Measurements from ENCODE around the gene KRT9. TPM values are rescaled to one million over a fixed set of nuclear protein-coding genes. Genes with fewer than 3 reads are reported as not detected.
"Not testable (repeated sequence)": the region's sequence is repeated elsewhere in the genome, so short reads cannot be mapped to it uniquely, and the experiment has no call there.

KRT9 gene
- total RNA-seq, 1 experiment from 2014 or later, result not detected

DNA sequence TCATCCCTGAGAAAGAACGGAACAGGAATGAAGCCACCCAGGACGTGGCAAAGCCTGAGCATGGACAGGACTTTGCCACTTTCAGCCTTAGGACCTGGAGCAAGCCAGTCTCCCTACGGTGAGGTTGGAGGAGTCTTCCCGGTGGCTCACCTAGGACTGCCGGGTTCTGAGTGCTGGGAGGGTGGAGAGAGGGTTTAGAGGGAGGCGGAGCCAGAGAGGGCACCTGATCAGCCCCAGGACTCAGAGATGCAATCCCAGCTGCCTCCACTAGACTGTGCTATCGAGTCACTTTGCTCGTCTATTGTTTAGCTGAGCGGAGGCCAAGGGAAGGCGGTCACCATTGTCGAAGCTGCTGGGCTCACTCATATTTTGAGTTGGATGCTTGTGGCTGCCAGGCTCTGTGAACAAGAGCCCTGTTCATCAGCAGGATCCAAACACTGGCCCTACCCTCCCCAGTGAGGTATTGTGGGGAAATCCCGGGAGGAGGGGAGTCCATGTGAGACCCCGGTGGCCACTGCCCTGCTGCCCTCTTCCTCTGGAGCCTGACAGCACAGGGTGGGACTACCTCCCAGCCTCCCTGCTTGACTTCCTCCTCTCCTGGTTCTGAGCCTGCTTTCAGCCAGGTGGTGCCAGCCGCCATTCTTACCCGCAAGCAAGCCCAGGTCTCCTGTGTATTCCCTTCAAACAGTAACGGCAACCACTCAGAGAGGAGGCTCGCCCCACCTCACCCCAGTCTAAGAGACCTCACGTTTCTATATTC, 7.8 kb upstream of the KRT9 start:
- peak; percentile 97 for DNase-seq (ENCODE audit: low spot score)

DNA sequence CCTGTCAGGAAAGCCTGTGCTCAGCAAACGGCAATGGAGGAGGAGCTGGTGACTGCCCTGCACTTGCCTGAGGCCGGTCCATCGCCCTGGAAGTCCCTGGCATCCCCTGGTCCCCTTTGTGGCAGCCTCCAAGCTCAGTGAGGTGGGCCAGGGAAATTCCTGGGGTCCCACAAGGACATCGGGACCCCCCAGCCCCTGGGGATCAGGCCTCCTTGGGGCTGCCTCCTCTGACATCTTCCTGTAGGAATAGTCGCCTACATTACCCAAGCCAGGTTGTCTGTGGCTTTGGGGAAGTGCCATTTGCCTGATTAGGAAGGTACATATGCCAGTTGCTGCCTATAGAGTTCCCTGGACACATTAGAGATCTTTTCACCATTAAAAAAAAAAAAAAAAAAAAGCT, 7.1 kb upstream of the KRT9 start:
- no peak for DNase-seq (ENCODE audit: low spot score)

DNA sequence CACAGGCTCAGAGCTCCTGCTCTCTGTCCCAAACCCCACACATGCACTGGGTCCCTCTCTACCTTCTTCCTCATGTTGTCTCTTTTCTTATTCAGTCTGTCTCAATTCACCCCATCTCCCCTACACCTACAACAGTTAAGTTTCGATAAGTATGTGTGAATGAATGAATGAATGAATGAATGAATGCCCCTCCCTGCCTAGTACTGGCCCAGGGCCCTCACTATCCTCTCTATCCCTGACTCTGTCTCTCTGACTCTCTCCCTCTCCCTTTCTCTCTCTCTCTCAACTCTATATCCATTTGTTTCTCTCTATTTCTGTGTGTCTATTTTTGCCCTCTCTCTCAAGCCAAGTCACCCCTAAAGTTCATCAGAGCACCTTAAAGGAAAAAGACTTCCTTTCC, 6.7 kb upstream of the KRT9 start:
- DNase-seq (ENCODE audit: low spot score), result no peak

DNA sequence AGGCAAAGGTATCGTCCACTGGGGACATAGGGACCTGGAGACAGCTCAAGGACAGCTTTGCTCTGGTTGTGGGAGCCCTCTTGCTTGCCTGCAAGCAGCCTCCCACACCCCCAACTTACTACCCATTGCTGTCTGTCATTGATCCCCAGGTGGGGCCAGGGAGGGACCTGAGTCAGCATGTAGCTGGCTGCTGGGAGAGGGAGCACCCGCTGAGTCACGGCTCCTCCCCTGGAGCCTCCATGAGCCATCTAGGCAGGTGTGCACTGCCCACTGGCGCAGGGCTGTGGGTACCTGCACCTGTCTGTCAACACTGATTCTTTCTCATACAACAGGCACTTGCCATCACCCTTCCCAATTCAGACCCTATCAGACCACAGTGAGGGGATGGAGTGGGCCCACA, 4.9 kb upstream of the KRT9 start:
- not testable (repeated sequence) for DNase-seq (ENCODE audit: low spot score)

DNA sequence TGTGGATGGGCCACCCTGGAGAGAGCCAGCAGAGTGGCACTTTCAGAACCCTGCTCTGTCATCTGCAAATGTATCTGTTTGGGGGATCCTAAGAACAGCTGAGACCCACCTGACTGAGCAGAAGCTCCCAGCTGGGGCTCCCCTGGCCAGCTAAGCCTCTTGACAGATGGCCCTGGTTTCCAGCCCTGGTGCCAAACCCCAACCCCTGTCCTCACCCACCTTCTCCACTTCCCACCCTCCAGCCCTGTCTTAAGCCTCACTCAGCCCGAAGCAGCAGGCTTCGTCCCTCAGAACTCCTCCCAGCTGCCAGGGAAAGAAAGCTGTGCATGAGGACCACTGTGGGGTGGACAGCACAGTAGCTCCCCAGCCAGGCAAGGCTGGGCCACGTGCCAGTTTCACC, 3.5 kb upstream of the KRT9 start:
- DNase-seq (ENCODE audit: low spot score), result no peak

DNA sequence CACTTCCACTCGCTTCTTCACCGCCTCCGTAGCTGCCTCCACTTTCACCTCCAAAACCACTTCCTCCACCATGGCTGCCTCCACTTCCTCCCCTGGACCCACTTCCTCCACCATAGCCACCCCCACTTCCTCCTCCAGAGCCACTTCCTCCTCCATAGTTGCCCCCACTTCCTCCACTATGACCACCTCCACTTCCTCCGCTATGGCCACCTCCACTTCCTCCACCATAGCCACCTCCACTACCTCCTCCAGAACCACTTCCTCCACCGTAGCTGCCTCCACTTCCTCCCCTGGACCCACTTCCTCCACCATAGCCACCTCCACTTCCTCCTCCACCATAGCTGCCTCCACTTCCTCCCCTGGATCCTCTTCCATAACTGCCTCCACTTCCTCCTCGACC, 4.5 kb downstream of the KRT9 start:
- no peak for DNase-seq (ENCODE audit: low spot score)

DNA sequence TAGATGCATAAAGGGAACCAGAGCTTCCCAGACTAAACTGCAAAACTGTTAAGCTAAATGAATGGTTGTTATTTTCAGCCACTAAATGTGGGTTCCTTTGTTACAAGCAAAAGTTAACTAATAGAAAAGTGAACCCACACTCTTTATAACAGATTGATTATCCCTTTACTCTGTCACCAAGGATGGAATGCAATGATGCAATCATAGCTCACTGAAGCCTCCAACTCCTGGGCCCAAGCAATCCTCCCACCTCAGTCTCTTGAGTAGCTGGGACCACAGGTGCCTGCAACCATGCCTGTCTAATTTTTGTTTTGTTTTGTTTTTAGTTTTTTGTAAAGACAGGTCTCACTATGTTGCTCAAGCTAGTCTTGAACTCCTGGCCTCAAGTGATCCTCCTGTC, 6.5 kb downstream of the KRT9 start:
- no peak for DNase-seq (ENCODE audit: low spot score)

DNA sequence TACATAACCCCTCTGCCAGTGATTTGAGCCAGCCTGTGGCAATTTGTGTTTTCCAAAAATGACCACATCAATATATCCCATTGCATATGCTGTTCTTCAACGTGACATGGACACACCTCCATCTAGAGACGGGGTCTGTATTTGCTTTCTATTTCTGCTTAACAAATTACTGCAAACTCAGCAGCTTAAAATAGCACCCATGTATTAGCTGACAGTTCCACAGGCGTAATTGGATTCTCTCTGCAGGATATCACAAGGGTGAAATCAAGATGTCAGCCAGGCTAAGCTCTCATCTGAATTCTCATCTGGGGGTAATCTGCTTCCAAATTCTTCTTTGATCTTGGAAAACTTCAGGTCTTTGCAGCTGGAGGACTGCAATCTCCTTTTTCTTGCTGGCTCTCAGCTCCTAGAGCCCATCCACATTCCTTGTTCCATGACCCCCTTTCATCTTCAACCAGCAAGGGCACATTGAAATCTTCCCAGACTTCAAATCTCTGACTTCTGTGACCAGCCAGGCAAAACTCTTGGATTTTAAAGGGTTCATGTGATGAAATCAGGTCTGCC, 8.2 kb downstream of the KRT9 start:
- no peak for DNase-seq (ENCODE audit: low spot score)

DNA sequence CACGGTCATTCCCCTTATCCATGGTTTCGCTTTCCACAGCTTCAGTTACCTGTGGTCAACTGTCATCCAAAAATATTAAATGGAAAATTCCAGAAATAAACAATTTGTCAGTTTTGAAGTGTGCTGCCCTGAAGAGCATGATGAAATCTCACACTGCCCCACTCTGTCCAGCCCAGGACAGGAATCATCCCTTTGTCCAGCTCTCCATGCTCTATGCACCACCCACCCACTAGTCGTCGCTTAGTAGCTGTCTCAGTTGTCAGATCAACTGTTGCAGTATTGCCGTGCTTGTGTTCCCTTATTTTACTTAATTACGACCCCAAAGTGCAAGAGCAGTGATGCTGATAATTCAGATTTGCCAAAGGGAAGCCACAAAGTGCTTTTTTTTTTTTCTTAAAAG, 10.3 kb downstream of the KRT9 start:
- no peak for DNase-seq (ENCODE audit: low spot score)

DNA sequence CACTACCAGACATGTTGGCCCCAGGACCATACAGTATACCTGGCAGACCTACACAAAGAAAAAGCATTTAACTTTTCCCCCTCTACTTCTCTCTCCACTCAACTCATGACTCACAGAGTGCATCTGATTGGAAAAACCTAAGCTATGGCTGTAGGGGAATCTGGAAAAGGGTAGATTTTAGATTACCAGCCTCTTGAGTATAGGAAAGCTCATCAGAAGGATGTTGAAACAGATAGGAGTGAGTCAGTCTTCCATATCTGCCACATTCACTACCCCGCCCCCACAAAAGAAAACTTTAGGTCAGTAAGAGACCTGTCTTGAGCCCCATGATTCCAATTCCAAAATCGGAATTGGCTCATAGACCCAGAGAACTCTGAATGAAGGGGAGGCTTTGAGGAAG, 12.3 kb downstream of the KRT9 start:
- DNase-seq (ENCODE audit: low spot score), result no peak

DNA sequence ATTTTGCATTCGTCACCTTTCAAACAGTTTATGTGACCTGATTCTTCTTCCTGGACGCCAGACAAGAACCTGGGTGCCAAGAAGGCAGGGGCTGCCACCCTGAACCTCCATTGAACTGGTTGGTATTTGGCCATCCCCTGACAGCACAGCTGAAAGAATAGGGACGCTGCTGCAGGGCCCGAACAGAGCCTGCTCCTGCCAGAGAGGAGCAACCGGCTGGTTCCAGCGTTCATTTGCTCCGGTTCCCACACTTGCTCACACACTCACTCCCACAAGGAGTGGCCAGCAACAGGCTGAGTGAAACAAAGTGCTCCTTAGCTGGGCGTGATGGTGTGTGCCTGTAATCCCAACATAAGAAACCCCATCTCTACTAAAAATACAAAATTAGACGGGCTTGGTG, 14.9 kb downstream of the KRT9 start:
- no peak for DNase-seq (ENCODE audit: low spot score)

DNA sequence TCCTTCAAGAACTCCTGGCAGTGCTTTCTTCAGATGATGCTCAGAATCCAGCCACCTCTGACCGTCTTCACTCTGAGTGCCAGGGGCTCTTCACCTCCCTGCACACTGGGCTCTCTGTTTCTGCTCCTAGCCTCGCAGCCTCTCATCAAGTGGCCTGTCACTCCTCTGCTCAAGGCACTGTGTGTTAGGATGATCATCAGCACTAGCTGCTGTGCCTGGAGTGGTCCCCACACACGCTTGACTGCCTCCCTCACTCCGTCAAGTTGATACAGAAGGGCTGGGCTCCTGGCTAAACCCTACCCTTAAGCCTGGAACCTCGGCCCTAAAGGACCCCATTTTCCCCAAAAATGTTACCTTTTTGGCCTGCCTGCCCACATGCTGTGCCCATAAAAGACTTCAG, 15.6 kb downstream of the KRT9 start:
- DNase-seq (ENCODE audit: low spot score), result no peak

DNA sequence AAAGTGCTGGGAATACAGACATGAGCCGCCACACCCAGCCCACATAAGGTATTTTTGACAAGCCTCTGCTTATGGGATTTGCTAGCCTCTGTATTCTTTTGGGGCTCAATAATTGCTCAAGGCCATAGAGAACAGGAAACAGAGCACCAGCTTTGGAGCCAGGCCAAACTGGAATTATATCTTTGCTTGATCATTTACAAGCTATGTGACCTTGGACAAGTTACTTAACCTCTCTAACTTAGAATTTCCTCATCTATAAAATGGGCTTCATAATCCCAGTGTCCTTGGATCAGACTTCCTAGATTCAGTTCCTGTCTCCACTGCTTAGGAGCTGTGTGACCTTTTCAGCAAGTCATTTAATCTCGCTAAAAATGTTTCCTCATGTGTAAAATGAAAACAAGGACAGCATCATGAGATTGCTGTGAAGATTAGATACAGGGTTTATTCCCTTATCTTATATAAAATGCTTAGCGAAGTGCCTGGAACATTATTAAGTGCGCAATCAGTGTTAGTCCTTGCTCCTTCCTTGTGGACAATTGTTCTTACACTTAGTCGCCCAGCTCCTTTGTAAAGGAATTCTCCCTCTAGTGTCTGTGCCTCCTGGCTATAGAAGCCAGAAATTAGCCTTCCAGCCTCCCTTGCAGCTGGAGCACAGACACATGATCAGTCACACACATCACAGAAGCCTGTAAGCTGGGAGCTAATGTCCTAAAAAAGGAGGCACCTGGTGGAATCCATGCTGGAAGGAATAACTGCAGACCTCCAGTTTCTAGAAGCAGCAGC, 16.6 kb downstream of the KRT9 start:
- DNase-seq (ENCODE audit: low spot score), result no peak

DNA sequence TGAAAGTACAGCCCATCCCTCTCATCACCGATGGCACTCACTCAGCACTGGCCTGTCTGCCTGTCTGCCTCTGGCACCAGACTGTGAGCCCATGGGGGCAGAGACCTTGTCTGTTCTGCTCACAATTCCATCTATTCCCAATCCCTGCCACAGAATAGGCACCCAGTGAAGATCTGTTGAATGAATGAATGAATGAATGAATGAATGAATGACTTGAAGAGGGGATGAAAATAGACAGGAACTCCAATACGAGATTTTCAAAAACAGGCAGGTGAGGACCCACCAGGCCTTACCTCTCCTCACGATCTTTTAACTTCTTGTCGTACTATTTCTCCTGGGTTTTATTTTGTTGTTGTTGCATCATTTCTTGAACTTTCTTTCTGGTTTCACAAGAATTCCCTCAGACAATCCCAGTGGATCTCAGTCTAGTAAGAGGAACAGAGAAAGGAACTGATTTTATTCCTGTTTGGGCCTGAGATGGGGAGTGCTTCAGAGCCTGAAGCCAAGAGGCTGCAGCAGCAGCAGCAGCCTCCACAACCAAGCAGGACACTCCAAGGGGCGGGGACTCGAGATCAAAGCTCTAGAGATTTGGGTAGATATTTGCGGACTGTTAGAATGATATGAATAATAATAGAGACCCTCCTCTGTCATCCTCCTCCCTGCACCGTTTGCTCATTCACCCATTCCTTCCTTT, 17.7 kb downstream of the KRT9 start:
- DNase-seq (ENCODE audit: low spot score), result no peak

DNA sequence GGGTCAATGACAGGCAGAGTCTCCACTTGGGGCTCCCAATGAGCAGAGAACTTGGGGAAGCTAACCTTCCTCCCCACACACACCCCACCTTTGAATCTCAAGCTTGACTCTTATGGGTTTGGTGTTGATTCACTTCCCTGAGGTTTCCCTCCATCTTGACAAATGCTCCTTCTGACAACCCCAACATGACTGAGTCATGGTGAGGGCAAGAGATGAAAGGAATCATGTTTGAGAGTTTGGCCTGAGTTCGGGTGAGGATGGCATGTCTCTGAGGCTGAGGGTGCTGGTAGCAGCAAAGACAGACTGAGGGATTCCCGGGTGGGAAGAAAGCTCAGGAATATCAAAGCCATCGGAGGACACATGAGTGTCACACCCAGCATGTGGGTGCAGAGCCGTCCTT, 18.7 kb downstream of the KRT9 start:
- no peak for DNase-seq (ENCODE audit: low spot score)

DNA sequence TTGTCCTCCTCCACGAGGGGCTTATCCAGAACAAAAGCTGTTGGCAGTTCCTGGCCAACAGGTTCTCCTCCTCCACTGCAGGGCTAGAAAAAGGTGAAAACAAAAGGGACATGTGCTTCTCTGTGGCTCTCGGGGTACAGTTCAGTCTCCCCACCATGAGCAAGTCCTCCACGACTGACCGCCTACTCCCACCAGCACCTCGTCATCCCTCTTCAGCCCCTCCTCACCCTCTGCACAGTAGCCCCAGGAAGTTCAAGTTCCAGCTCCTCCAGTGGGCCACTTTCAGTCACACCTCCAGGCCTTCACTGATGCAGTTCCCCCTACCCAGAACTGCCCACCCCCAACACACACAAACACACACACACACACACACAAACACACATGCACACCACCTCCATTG, 19.4 kb downstream of the KRT9 start:
- DNase-seq (ENCODE audit: low spot score), result no peak

DNA sequence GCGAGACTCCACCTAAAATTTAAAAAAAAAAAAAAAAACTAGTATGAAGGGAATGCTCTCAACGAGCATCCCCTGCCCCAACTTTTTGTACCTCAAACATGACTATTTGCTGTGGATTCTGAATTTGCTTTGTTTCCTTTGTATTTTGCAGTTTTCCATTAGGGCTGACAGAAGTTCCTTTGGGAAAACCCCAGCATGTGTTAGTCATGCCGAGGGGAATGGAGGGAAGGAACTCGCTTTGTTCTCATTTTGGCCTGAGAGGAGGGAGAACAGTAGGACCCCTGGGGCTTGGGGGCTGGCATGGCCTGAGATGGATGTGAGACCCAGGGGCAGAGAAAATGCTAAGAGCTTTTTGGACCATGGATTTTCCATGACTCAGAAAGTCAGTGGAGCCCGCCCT, 20.5 kb downstream of the KRT9 start:
- DNase-seq (ENCODE audit: low spot score), result no peak

DNA sequence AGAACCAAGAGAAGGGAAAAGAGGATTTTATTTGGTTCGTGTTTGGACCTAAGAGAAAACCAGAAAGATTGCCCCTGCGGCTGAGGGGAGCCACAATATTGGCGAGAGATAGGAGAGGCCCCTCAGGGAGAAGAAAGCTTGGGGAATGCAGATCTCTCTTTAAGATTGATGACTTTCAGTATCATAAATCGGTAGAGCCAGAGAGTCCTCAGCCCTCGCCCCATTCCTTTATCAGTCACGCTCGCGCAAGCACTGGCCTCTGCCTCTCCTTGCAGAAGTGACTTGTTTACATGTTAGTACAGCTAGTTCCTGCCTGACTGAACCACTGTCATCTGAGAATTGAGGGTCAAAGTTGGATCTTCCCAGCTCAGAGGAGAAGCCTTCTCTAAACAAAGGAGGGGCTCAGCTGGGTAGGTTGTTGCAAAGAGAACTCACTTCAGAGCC, 22.2 kb downstream of the KRT9 start:
- no peak for DNase-seq (ENCODE audit: low spot score)

DNA sequence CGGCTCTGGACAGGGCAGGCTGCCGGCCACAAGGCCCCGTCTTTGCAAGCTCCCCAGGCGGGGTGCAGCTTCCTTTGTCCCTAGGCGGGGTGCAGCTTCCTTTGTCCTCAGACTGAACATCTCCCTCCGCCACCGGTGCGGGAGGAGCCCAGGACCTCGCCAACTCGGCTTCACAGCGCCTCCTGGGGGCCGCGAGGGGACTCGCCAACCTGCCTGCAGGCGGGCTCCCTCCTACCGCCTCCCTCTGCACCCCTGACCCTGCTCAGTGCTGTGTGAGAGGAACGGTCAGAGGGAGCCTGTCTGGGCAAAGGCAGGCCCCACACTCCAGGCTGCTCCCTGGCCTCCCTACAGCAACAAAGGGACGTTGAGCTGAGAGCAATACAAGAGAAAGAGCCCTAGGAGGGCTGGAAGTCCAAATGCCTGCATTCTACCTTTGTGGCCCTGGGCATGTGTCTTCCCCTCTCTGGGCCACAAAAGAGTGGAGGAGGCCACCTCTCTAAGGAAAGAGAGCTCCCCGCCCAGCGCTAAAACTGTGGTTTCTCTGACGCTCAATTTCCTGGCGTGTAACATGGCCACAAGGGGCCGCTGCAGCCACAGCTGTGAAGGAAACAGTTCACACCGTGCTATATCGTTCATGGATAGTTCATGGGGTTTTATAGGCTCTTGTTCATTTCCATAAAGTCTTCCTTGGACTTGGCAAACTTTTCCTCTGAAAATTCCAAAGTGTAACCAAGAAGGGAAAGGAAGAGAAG, 22.8 kb downstream of the KRT9 start:
- peak; percentile 98 for DNase-seq (ENCODE audit: low spot score)

DNA sequence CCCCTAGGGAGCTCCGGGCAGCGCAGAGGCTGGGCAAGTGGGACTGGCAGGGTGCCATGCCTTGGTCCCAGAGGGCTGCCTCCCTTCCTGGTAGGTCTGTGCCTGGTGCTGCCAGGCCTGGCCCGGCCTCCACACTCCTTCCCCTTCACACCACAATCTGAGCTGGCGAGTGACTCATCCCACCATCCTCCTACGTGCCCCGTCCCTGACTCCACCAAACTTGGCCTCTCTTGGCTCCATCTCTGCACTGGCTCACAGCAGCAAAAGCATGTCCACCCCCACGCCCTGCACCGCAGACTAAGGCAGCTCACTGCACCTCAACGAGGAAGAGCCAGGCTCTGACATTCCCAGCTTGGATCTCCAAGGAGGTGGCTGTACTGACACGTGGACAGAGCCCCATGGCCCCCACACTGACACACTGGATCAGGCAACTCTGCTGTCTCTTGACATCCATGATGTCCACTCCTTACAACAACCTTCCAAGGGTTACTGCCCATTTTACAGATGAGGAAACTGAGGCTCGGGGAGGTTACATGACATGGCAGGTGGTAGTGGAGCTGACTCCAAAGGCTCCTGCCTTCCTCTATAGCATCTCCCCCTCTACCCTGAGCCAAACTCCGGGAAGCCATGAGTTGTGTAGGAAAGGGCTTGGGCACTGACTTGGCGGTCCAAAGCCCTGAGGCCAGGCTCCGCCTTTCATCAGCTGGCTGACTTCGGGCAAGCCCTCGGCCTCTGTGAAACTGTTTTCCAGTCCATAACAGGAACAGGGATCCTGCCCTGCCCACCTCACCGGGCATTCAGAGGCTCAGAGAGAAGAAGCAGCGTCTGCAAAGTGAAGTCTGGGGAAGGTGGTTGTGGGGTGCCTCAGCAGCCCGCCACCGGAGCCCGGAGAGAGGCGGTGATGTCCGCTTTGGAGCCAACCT, 23.7 kb downstream of the KRT9 start:
- DNase-seq (ENCODE audit: low spot score), result peak; percentile 95
